Epidermal melanocyte (primary cell): Measurements from ENCODE around the gene ADAMTS8.

Experiments
- DNase-seq: peaks from one replicate; pipeline ENCODE4 v3.0.0; 2011; ENCODE audit warnings: low spot score; ENCODE audit not compliant: insufficient read length

Gene ADAMTS8

DNA sequence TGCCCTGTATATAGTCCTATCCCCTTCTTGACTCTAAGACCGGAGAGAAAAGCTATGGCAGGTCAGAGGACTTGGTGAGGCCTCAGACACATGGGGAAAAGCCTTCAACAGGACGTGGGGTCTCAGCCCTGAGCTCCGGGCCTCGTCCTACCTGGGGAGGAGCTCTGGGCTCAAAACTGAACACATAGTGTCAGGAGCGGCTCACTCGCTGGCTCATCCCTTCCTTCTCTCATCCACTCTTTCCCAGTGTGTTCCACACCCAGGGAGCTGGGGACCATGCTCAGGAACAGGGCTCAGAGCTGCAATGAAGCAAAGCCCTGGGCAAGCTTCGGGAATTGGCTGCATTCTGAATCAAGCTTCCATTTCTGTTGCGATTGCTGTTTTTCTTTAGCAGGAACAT lies 34.5 kb upstream of the ADAMTS8 start:
- no peak for DNase-seq

DNA sequence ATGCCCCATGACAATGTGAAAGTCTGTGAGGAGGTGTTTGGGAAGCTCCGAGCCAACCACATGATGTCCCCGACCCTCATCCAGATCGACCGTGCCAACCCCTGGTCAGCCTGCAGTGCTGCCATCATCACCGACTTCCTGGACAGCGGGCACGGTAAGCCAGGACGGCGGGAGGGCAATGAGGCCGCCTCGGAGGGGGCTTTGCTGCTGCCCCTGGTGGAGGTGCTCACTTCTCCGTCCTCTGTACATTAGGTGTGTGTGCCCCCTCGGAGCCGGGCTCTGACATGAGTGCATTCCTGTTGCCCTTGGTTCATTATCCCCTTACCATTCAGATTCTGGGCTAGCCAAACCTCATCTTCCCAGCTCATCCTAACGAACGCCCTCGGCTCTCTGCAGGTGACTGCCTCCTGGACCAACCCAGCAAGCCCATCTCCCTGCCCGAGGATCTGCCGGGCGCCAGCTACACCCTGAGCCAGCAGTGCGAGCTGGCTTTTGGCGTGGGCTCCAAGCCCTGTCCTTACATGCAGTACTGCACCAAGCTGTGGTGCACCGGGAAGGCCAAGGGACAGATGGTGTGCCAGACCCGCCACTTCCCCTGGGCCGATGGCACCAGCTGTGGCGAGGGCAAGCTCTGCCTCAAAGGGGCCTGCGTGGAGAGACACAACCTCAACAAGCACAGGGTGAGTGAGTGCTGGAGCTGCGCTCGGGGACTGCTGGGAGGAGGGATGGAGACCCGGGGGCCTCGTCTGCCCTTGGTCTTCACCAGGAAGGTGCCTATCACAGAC lies 33.9 kb upstream of the ADAMTS8 start:
- no peak for DNase-seq

DNA sequence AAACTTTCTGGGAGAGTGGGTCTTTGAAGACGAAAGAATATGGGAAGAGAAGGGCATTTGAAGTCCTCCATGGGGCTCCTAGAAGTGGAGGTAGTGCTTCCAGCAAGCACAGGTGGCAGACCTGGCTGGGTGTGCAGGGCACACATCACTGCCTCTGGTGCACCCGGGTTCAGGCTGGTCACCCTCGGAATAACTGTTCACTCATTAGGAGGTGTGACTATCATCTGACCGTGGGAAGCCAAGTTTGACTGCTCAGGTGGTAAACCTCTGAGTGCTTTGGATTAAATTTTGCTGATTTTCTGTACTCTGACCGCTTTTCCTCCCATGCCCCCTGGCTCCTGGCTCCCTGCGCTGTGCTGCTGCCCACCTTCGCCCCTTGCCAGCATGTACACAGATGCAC lies 31.1 kb upstream of the ADAMTS8 start:
- no peak for DNase-seq

DNA sequence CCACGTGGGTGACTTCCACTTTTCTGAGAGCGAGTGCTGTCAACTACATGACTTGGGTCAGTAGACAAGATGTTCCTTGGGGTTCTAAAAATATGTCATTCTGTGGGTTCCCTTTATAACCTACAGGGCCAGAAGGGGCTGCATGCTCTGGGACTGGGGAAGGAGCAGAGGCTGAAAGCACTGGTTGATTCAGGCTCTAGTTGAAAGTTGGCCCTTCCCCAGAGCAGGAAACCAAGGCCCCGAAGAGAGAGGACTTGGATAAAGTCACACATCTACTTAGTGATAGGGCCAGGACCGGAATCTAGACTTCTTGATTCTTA lies 30.0 kb upstream of the ADAMTS8 start:
- no peak for DNase-seq

DNA sequence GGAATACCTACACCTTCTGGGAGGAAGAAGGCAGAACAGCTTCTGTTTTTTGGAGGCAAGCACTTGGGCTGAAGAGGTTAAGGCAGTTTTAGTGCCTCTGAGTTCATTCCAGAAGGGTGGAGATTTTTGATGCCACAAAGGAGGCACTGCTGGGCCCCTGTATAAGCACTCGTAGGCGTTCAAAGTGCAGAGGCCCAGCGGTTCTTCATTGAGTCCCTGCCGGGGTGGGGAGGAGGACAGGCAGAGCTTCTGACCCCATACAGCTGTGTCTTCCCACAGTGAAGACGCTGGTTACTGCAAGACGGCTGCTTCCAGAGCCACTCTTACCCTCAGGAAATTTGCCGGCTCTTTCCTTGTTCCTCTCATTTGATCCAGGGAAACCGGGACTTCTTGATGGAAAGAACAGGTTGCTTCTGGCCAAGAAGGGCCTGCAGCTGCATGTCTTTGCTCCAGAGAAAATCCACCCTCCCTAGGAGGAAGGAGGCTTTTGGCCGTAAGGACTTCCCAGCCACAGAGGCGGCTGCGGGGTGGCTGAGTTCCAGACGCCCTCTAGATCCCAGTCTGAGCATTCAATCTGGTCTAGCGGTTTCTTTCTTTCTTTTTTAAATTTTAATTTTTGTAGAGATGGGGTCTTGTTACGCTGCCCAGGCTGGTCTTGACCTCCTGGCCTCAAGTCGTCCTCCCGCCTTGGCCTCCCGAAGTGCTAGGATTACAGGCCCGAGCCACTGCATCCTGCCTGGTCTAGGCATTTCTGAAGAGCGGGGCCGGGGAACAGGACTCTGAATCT lies 29.4 kb upstream of the ADAMTS8 start:
- no peak for DNase-seq

DNA sequence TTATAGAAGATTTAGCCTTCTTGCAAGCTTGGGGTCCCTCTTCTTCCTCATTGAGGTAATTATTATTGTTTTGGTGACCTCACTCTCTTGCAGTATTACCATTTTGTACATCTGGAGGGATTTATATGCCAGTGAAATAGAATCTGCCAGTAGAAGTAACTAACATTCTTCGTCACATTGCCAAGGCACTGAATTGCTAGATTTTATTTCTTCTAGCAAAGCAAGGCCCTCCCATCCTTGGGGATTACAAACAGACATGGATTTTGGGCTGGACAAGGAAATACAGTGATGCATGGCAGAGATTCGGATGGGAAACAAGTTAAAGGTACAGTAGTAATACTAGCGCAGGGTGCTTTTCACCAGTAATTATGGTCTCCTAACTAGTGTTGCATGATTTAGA lies 27.9 kb upstream of the ADAMTS8 start:
- DNase-seq, result no peak

DNA sequence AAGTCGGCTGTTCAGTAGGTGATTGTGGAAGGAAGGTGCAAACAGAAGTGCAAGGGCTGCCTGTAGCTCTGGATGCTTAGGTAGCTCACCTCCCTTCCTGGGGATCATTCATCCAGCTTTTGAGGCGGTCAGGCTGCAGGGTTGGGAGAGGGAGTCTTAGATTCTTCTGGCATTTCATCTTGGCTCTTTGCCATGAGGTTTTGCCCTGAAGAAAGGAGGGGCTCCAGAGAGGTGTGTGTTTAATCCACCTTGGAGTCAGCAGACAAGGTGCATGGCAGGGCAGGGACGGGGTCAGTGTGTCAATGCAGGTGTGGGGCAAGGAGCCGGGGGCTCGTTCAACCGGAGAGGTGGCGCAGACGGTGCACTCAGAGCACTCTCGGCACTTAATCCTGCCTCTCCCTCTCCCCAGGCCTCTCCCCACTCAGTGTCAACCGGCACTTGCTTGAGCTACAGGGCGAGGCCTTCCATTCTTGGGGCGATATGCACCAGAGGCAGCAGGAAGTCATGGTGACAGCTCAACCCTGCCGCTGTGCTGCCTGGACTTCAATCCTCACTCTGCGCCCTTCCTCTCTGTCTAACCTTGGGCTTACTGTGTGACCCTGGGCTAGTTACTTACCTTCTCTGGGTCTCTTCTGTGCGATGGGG lies 27.2 kb upstream of the ADAMTS8 start:
- DNase-seq, result no peak

DNA sequence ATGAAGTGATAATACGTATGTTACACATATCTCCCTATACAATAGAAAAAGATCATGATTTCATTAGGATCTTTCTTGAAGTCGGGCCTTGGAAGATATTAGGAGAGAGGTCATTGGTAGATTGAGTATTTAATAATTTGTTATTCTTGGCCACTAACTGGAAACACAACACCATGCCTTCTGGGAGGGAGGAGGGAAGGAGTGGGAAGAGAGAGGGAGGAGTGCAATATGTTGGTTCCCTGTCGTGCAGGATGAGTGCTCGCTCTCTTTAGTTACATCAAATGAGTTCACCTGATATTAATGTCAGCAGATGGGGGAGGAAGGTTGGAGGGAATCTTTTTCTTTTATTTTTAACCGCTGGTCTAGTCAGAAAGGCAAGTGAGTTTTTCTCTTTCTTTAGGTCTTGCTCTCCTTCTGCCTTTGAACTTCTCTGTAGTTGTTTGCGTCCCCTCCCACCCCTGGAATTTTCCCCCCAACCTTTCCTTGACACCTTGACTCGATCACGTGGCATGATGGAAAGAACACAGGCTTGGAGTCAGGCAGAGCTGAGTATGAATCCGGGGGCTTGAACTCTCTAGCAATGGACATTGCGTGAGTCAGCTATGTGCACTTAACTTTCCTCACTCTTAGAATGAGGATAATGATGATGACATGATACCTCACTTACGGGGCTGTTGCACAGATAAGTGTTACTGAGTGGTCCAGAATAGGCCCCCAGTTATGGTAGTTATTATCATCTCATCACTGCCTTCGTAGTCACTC lies 26.3 kb upstream of the ADAMTS8 start:
- no peak for DNase-seq

DNA sequence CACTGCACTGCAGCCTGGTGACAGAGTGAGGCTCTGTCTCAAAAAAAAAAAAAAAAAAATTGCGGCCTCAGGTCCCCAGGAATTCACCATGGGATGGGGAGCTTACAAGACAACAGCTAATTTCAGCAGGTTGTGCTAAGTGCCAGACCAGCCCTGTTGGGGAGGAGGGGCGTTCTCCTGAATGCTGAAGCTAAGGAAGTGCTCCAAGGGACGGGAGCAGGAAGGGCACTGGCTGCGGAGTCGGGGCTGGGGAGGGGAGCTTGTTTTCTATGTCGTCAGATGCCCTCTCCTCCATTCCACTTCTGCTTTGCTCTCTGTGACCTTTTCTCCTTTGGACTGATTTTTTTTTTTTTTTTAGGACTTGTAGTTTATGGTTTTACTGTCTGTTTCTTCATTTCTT lies 24.5 kb upstream of the ADAMTS8 start:
- DNase-seq, result no peak

DNA sequence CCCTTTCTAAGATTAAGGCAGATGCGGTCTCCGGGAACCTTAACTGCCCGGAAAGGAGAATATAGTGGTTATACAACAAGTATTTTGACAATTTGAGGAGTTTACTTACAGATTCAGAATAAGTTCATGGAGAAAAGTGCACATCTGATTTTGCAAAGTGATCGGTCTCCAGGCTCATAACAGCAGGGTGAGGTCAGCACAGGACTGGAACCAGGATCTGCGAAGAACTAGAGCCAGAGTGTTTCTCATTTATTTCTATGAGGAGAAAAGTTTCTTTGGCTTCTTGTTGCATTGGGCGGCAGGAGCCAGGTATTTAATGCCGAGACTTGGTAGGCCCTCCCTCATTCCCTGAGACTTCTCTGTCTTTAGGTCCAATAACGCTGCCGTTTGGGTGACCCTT lies 23.8 kb upstream of the ADAMTS8 start:
- DNase-seq, result no peak

DNA sequence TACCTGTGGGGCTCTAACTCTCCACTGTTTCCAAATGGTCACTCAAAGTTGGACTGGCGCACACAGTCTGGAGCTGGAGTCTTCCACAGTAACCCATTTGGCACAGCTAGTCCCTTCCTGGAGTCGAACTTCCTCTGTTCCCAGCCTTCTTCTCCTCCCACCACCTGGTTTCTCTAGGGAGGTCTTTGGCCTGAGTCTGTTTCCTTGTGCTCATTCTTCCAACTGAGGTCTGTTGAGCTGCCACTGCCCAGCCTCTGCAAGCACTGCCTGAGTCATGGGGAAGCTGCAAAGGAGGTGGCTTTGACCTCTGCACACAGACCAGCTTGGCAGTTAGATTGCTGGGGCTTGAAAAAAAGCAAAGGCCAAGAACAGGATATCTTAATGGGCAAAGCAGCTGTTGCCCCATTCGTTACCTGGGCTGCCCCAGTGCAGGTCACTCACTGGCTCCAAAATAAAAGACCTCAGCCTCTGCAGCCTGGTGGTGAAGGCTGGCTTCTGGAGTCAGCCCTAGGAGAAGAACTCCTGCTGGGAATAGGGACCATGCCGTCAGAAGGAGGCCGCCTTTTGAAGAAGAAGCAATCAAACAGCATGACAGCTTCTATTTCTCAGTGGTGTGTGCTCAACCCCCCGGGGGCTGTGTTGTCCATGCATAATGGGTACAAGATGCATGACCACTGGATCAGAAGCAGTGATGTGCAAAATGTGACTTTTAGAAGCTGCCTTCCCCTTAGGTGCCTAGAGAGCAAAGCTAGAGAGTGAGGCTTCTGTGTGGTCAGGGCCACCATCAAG lies 23.0 kb upstream of the ADAMTS8 start:
- no peak for DNase-seq

DNA sequence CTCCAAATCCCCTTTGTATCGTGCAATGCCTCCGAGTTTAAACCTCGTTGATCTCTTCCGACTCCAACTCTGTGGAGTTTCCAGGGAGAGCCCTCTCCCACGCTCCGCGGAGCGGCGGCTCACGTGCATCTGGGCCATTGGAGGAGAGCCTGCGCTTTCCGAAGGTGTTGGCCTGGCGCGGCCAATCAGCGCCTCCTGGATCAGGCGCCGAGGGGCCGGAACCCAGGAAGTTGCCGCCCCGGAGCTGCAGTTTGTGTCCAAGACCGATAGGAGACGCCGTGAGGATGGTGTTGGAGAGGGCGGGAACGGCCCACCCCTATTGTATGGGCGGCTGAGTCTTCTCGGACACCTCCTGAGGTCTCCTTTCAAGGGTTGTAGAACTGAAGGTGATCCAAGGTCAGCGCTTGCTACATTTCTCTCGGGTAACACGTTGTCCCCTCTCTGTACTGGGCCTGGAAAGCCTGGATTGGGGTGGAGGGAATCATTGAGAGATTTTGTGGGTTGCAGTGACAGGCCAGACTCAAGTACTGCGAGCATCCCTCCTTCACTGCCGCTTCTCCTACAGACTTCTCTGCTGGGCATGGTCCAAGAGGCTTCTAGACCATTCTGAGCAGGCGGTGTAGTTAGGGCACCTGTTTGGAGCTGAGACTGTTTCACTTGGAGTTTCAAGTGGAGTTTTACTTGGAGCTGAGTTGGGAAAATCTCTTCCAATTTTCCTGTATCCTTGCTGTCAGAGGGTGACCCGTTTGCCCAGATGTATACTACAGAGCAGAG lies 21.8 kb upstream of the ADAMTS8 start:
- no peak for DNase-seq

DNA sequence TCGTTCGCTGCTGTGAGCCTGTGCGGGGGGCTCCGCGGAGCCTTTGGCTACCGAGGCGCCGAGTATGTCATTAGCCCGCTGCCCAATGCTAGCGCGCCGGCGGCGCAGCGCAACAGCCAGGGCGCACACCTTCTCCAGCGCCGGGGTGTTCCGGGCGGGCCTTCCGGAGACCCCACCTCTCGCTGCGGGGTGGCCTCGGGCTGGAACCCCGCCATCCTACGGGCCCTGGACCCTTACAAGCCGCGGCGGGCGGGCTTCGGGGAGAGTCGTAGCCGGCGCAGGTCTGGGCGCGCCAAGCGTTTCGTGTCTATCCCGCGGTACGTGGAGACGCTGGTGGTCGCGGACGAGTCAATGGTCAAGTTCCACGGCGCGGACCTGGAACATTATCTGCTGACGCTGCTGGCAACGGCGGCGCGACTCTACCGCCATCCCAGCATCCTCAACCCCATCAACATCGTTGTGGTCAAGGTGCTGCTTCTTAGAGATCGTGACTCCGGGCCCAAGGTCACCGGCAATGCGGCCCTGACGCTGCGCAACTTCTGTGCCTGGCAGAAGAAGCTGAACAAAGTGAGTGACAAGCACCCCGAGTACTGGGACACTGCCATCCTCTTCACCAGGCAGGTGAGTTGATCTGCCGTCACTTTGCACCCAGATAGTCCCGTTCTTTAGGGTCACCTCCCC lies 21.0 kb upstream of the ADAMTS8 start:
- no peak for DNase-seq

DNA sequence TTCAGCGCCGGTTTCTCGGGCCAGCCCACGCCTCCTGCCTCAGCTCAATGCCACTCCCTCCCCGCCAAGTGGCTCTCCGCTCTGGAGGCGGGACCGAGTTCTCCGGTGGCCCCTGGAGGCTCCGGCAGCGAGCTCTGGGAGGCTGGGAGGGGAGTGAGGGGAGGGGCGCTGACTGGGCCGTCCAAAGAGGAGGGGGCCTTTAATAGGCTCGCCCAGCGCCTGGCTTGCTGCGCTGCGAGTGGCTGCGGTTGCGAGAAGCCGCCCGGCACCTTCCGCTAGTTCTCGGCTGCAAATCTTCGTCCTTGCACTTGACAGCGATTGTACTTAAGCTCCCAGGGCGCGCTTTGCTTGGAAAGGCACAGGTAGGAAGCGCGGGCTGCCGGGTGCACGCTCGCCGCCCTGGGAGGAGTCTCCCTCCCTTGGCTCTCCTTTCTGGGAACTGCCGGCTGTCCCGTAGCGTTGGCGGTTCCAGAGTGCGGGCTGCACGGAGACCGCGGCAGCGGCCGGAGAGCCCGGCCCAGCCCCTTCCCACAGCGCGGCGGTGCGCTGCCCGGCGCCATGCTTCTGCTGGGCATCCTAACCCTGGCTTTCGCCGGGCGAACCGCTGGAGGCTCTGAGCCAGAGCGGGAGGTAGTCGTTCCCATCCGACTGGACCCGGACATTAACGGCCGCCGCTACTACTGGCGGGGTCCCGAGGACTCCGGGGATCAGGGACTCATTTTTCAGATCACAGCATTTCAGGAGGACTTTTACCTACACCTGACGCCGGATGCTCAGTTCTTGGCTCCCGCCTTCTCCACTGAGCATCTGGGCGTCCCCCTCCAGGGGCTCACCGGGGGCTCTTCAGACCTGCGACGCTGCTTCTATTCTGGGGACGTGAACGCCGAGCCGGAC lies 20.3 kb upstream of the ADAMTS8 start, which contains the start of gene ADAMTS15:
ADAMTS15 (plus strand) TSS at position 230 of the 894 bp plus-strand sequence; CDS start at position 559, 329 bp downstream.
- DNase-seq, result peak; percentile 49

DNA sequence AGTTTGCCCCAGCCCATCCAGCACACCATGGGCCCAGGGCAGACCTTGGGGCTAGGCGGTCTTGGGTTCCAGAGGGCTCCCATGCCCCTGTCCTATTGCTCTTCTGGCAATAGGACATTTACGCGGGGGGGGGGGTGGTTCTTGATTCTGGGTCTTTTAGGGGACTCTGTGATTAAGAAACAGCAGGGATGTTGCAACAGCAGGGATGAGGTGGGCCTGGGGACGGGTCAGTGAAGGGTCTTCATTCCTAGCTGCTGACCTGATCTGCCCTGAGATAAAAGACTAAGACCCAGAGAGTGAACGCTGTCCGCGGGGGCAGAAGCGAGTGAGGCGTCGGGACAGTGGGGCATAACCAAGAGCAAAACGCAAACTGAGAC lies 19.6 kb upstream of the ADAMTS8 start:
- DNase-seq, result no peak

DNA sequence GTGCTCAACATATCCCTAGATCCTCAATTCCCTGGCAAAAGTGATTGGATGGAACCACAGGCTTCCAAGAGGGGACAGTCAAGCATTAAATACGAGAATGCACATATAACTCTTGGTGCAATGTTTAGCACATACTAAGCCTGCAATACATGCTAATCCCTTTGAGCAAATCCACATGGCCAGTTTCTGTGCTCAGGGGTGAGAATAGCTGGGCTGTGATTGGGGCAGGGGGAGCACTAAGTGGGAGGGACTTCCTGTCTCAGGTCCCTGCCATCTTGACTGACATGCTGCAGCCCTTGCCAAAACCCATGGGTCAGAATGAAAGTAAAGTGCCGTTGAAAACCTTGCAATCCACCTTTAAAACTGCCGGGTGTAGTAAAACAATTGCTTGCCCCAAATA lies 17.4 kb upstream of the ADAMTS8 start:
- no peak for DNase-seq

DNA sequence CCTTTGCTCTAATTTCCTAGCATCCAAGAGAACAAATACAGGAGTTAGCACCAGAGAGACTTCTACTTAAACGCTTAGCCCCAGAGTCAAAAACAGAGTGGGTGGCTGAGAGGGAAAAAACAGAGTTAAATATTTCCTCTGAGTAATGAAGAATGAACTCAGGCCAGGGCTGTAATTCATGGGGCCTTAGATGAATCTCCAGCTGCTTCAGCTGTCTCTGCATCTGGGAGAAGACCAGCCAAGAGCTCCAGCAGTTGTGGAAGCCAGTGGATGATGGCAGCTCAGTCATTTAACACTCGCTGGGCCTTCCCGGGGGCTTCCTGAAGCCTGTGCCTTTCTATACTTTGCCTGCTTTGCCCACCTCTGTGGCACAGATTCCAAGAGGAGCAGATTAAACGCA lies 14.3 kb upstream of the ADAMTS8 start:
- no peak for DNase-seq

DNA sequence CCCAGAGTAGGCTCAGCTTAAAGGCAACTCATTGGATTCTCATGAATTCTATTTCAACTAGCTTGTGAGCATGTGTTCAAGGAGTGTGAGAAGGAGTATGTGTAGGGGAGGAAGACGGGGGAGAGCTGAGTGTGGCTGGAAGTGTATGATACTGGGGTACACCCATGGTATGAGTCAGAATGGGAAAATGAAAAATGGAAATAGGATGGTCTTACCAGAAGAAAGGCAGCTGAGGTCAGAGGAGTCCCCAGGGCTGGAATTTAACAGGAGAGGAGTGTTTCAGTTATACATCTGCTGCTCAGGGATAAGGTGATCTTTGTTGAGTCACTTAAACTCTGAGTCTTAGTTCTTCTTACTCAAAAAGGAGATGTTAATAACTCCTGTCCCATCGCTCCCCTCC lies 13.3 kb upstream of the ADAMTS8 start:
- no peak for DNase-seq

DNA sequence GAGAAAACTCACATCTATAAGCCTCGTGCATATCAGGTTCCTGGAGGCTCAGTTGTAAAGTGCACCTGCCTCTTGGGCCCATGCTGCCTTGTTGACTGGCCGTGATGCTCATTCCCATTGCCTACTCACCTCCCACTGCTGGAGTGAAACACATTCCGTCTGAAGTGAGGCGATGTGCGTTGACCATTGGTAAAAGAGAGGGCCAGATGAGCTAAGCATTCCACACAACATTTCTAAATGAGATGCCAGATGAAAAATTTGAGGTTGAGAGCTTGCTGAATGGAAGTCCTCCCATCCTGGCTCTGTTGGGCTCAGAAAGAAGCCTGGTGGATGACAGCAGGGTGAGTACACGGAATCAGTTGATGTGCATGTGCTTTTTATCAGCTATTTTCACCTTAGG lies 11.5 kb upstream of the ADAMTS8 start:
- no peak for DNase-seq
